ENCODE data around the gene HLA-DMA. TPM values are rescaled to one million over a fixed set of nuclear protein-coding genes. Genes with fewer than 3 reads are reported as not detected.

The HLA-DMA gene
- total and polyA plus RNA-seq, 2 donors, result 8.9 to 30.4 TPM

DNA sequence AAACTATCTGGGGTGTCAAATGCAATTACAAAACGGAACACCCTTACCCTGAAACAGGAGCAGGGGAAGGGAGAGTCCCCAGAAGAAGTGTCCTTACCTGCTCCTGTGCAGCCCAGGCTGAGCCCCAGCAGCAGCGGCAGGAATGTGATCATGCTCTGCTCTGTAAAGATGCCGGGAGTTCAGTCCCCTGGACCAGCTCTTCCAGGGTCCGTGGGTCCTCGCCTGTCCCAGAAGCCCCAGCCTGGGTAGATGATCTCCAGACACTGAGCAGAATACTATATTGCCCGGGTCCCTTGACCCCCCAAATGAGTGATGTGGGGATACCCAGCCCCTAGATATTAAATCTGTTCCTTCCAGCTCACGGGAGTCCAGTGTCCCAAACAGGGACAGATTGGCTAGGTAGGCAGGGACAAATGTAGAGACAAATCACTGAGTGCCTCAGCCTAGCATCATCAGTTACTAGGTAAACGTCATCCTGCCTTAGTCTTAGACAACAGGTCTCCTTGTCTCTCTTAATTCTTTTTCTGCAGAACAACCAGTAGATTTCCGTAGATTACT, 12.2 kb downstream of the HLA-DMA start, which contains the start of gene HLA-DMB:
HLA-DMB (minus strand) TSS at position 373 of the 558 bp plus-strand sequence; CDS start at position 152, 221 bp downstream.
- 24% methylated on average over 9 of the region's 9 CpGs for WGBS
- Histone ChIP-seq H3K36me3 (ENCODE audit: insufficient read depth) (no peaks in the 10 kb centered on the region), H3K27ac (ENCODE audit: low read depth) (no peak within 1 kb of the TSS), H3K4me1 (ENCODE audit: insufficient read depth) (peaks cover 1% of the 10 kb centered on the region), H3K4me3 (ENCODE audit: low read depth, low read length) (peak within 1 kb of the TSS; percentile 15)
- DNase-seq (ENCODE audit: extremely low spot score), result peak; percentile 63

GRCh38 chr6:32938494-32938893, 14.4 kb downstream of the HLA-DMA start:
- no peak overlapping the region for H3K27ac ChIP-seq (ENCODE audit: low read depth)
- 85% methylated on average over 7 of the region's 7 CpGs for WGBS

DNA sequence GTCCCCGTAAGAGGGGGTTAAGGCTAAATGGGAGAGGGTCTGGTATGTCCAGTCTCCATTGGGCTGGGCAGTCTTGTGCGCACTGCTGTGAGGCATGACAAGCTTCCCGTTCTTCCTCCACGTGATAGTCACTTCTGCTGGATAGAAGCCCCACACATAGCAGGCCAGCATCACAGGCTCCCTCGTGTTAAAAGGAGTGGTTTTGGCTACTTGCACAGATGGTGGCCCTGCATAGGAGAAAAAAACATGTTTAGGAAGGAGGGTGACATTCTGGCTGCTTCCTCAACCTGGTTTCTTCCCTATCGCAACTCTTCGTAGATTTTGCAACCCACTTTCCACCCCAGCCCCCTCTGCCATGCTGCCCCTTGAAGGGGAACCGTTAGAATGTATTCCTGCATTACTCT, 15.7 kb downstream of the HLA-DMA start:
- H3K4me3 ChIP-seq (ENCODE audit: low read depth, low read length), result no peak overlapping the region
- H3K36me3 ChIP-seq (ENCODE audit: insufficient read depth), result no peaks in the 10 kb centered on the region
- DNase-seq (ENCODE audit: extremely low spot score), result no peak
- WGBS, result 74% methylated on average over 8 of the region's 8 CpGs
- no peak overlapping the region for H3K27ac ChIP-seq (ENCODE audit: low read depth)
- H3K4me1 ChIP-seq (ENCODE audit: insufficient read depth), result no peaks in the 10 kb centered on the region

More at GRCh38 chr6:32938494-32938893, 14.4 kb downstream of the HLA-DMA start:
- no peak for DNase-seq (ENCODE audit: extremely low spot score)
- no peak overlapping the region for H3K4me3 ChIP-seq (ENCODE audit: low read depth, low read length)
- no peaks in the 10 kb centered on the region for H3K4me1 ChIP-seq (ENCODE audit: insufficient read depth)
- no peaks in the 10 kb centered on the region for H3K36me3 ChIP-seq (ENCODE audit: insufficient read depth)

DNA sequence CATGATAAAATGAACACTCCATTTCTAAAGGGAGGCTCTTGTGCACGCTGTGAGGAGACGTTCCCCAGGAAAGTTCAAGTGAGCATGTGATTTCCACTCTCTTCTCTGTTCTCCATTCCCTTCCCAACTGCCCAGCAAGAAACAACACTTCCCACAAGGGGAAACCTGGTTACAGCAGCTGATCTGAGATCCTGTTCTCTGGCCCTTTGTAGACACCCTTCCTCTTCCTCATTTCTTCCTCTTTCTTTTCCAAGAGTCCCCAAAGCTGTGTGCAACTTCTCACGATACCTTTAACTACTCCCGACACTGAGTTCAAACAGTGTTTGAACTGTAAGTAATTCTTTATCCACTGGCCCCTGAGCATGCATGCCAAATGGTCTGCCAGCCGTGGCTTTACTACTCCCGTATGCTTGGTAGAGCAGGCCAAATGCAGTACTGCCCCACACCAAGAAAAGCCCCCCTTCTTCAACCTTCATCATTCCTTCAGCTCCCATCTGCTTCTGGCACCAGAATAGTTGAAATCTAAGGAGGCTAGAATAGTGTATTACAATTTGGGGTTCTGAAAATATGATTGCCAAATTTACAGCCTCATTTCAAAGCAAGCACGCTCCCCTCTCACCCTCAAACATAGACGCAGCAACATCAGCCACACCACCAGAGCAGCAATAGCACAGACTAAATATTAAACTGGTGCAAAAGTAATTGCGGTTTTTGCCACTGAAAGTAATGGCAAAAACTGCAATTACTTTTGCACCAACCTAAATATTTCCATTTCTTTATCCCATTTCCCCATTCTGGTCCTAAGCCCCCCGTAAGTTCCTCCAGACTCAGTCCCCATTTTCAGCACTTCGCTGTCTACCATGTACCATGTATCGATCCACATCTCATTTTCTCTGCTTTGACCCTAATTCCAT, 16.4 kb downstream of the HLA-DMA start:
- no peak for DNase-seq (ENCODE audit: extremely low spot score)
- 65% methylated on average over 12 of the region's 12 CpGs for WGBS
- H3K4me3 ChIP-seq (ENCODE audit: low read depth, low read length), result no peak overlapping the region
- no peak overlapping the region for H3K27ac ChIP-seq (ENCODE audit: low read depth)
- no peaks in the 10 kb centered on the region for H3K36me3 ChIP-seq (ENCODE audit: insufficient read depth)
- H3K4me1 ChIP-seq (ENCODE audit: insufficient read depth), result no peaks in the 10 kb centered on the region

DNA sequence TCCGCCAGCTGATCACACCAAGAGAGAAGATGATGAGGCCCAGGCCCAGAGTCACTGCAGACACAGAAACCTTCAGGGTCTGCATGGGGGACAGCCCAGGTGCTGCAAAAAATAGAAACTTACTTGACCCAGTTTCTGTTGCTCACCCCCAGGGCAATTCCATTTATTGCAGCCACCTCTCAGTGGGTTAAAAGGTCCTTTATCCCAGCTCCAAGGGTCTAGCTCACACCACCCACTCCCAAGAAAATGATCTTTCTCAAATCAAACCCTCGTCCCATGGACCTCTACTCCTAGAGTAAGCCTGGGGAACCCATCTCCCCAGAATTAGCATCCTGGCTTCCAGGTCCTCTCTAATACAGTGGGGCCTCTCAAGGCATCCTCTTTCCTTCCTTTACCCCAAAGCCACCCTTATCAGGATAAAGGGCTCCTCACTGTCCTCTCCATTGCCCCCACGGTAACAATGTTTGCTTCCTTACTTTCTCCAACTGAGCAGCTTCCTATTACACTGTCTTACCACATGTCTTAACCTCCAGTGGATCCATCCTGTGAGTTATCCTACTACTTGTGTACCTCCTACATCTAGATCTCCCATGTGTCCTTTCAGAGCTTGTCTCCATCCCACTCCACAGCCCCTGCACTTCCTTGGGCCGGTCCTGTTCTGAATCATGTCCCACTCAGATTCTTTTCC, 17.2 kb downstream of the HLA-DMA start:
- WGBS, result 81% methylated on average over 4 of the region's 4 CpGs
- Histone ChIP-seq H3K27ac (ENCODE audit: low read depth) (no peak overlapping the region), H3K36me3 (ENCODE audit: insufficient read depth) (no peaks in the 10 kb centered on the region), H3K4me3 (ENCODE audit: low read depth, low read length) (no peak overlapping the region), H3K4me1 (ENCODE audit: insufficient read depth) (no peaks in the 10 kb centered on the region)
- no peak for DNase-seq (ENCODE audit: extremely low spot score)

DNA sequence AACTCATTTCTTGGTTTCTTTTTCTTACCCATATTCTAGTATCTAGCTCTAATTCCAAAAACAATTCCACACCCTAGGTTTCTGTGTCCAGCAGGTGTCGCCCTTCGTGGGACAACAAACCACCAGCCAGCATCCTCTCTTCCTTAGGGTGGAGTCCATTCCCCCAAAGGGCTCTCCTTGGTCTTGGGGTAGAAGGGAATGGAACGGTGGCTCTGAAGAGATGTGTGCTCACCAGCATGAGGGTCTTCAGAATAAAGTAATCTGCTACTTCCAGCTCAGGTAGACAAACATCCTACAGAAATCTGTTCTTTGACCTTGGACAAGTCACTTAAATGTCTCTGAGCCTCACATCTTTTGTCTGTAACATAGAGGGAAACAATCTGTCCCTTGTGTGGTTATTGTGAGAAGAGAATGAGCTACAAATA, 19.2 kb downstream of the HLA-DMA start:
- Histone ChIP-seq H3K4me3 (ENCODE audit: low read depth, low read length) (no peak overlapping the region), H3K4me1 (ENCODE audit: insufficient read depth) (no peaks in the 10 kb centered on the region), H3K36me3 (ENCODE audit: insufficient read depth) (no peaks in the 10 kb centered on the region), H3K27ac (ENCODE audit: low read depth) (no peak overlapping the region)
- WGBS, result 3% methylated on average over 3 of the region's 3 CpGs
- peak; percentile 29 for DNase-seq (ENCODE audit: extremely low spot score)

DNA sequence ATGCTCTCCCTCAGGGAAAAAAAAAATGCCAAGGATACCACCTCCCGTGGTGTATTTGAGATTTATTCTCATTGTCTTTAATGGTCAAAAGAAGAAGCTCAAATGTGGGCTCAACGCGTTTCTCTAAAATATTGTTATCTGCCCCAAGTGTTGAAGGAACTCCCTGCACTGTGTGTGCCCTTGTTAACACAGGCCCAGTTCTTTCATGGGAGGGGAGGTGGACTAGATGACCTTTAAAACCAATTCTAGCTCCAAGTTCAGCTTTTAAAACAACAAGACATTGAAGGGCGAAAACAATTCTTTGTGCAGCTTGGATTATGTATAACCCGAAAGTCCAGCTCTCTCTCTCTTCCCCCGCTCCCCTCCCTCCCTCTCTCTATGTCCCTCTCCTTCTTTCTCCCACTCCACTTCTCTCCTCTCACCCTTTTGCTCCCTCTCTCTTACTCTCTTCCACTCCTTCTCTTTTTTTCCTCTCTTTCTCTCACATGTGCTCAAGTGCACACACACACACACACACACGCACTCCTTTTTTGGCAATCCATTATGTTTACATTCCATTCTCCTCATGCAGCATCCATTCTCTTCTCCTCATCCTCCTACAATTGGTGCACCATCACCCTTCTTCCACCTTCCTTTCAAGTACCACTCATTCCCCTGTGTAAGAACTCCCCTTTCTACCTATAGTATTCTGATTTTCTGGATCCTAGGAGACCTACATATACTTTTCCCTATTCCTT, 20.6 kb downstream of the HLA-DMA start:
- Histone ChIP-seq H3K27ac (ENCODE audit: low read depth) (no peak overlapping the region), H3K4me3 (ENCODE audit: low read depth, low read length) (no peak overlapping the region), H3K4me1 (ENCODE audit: insufficient read depth) (no peaks in the 10 kb centered on the region), H3K36me3 (ENCODE audit: insufficient read depth) (no peaks in the 10 kb centered on the region)
- DNase-seq (ENCODE audit: extremely low spot score), result no peak
- WGBS, result 68% methylated on average over 7 of the region's 7 CpGs

- DNase-seq (ENCODE audit: extremely low spot score), result no peak
- H3K27ac ChIP-seq (ENCODE audit: low read depth), result no peak overlapping the region
- 0% methylated on average over 1 of the region's 1 CpG for WGBS
- no peaks in the 10 kb centered on the region for H3K36me3 ChIP-seq (ENCODE audit: insufficient read depth)
- no peak overlapping the region for H3K4me3 ChIP-seq (ENCODE audit: low read depth, low read length)
- H3K4me1 ChIP-seq (ENCODE audit: insufficient read depth), result no peaks in the 10 kb centered on the region
Measured at GRCh38 chr6:32931211-32931610, 21.7 kb downstream of the HLA-DMA start.

DNA sequence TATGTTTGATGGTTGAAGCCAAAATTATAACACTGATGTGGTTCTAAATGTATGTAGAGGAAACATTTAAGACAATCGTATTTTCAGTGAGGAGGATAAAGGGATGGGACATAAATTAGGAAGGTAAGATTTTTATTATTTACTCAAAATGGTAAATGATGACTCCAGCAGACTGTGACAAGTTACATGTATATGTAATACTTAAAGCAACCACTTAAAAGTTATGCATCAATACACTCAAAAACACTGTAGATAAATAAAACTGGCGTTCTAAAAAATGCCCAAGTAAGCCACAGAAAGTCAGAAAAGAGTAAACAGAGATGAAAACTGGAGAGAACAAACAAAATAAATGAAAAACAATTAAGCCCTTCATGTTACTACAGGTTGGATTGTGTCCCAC, 30.8 kb downstream of the HLA-DMA start:
- H3K4me1 ChIP-seq (ENCODE audit: insufficient read depth), result no peaks in the 10 kb centered on the region
- 81% methylated on average over 2 of the region's 2 CpGs for WGBS
- H3K27ac ChIP-seq (ENCODE audit: low read depth), result no peak overlapping the region
- no peak for DNase-seq (ENCODE audit: extremely low spot score)
- no peak overlapping the region for H3K4me3 ChIP-seq (ENCODE audit: low read depth, low read length)
- H3K36me3 ChIP-seq (ENCODE audit: insufficient read depth), result no peaks in the 10 kb centered on the region

DNA sequence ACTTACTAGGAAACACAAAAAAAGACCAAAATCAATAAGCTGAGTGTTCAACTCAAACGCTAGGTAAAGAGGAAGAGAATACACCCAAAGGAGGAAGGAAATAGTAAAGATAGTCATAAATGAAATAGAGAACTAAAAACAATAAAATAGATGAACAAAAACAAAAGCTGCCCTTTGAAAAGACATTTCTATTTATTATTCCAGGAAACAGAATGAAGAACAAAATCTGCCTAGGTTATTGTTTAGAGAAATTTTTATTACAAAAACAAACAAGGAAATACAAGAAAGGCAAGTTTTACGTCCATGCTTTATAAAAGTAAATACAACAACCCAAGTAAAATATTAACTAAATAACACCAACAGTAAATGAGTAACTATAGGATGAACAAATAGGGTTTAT, 32.2 kb downstream of the HLA-DMA start:
- WGBS, result 38% methylated on average over 2 of the region's 2 CpGs
- Histone ChIP-seq H3K27ac (ENCODE audit: low read depth) (no peak overlapping the region), H3K4me3 (ENCODE audit: low read depth, low read length) (no peak overlapping the region), H3K4me1 (ENCODE audit: insufficient read depth) (no peaks in the 10 kb centered on the region), H3K36me3 (ENCODE audit: insufficient read depth) (no peaks in the 10 kb centered on the region)
- DNase-seq (ENCODE audit: extremely low spot score), result no peak

- WGBS, result 43% methylated on average over 1 of the region's 1 CpG
- Histone ChIP-seq H3K4me1 (ENCODE audit: insufficient read depth) (no peaks in the 10 kb centered on the region), H3K36me3 (ENCODE audit: insufficient read depth) (no peaks in the 10 kb centered on the region), H3K27ac (ENCODE audit: low read depth) (no peak overlapping the region), H3K4me3 (ENCODE audit: low read depth, low read length) (no peak overlapping the region)
- DNase-seq (ENCODE audit: extremely low spot score), result no peak
Measured at GRCh38 chr6:32912951-32913350, 39.9 kb downstream of the HLA-DMA start.

DNA sequence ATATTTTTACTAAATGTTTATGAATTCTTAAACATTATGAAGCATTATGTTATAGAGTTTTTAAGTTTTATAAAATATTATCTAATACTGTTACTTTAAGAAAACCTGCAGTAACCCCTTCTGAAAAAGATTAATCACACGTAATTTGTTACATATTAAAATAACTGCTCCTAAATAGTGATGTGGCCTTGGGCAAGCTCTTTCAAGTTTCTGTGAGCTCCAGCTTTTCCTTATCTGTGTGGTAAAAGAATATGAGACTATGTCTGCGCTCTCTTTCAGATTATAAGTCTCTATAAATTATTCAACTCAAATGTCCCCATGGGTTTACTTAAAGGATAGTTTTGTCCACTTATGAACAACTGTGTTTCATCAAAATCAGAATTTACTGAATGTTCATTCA, 44.0 kb downstream of the HLA-DMA start:
- Histone ChIP-seq H3K4me1 (ENCODE audit: insufficient read depth) (no peaks in the 10 kb centered on the region), H3K27ac (ENCODE audit: low read depth) (no peak overlapping the region), H3K4me3 (ENCODE audit: low read depth, low read length) (no peak overlapping the region), H3K36me3 (ENCODE audit: insufficient read depth) (no peaks in the 10 kb centered on the region)
- 44% methylated on average over 2 of the region's 2 CpGs for WGBS
- DNase-seq (ENCODE audit: extremely low spot score), result no peak

GRCh38 chr6:32906539-32906938, 46.4 kb downstream of the HLA-DMA start:
- DNase-seq (ENCODE audit: extremely low spot score), result no peak
- WGBS, result 70% methylated on average over 1 of the region's 1 CpG
- H3K4me1 ChIP-seq (ENCODE audit: insufficient read depth), result no peaks in the 10 kb centered on the region
- H3K4me3 ChIP-seq (ENCODE audit: low read depth, low read length), result no peak overlapping the region
- H3K27ac ChIP-seq (ENCODE audit: low read depth), result no peak overlapping the region
- H3K36me3 ChIP-seq (ENCODE audit: insufficient read depth), result peaks cover 3% of the 10 kb centered on the region

Measured in urinary bladder (tissue), 4 donors.